CD4-positive, alpha-beta T cell treated with Interferon alpha-2 for 1 hour (primary cell): Measurements from ENCODE around the gene NT5DC2.

Experiments
- DNase-seq, 2 donors: peaks; one replicate each; pipeline ENCODE4 v3.0.0-alpha.2; 2020 to 2022

The NT5DC2 gene

DNA sequence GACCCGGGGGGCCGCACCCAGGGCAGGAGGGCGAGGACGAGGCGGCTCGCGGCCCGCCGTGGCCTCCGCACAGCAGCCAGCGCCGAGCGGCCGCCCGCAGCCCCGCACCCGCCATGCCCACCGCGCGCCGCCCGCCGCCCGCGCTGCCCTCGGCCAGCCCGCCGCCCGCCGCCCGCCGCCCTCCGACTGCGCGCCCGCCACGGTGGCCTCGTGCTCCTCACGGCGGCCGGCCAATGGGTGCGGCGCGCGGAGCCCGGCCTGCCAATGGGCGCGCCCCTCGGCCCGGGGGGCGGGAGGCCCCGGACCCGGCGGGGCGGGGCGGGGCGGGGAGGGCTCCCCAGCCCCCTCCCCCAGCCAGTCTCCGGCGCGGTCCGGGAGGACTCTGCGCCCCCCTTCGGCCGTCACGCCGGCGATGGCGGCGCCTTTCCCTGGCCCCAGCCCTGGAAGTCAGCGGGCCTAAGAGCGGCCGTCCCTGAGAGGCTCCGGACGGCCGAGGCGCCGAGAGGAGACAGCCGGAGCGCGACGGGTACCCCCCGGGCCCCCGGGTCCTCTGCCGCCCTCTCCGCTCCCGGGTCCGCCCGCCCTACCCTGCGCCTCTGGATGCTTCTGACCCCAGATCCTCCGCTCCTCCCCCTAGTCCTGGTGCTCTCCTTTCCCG, at the start of gene NT5DC2:
Gene NT5DC2 (minus strand): TSS at position 235 of the 658 bp plus-strand sequence. CDS start 120 bp downstream, at position 115.
- peak; percentile 67 to 77 for DNase-seq

DNA sequence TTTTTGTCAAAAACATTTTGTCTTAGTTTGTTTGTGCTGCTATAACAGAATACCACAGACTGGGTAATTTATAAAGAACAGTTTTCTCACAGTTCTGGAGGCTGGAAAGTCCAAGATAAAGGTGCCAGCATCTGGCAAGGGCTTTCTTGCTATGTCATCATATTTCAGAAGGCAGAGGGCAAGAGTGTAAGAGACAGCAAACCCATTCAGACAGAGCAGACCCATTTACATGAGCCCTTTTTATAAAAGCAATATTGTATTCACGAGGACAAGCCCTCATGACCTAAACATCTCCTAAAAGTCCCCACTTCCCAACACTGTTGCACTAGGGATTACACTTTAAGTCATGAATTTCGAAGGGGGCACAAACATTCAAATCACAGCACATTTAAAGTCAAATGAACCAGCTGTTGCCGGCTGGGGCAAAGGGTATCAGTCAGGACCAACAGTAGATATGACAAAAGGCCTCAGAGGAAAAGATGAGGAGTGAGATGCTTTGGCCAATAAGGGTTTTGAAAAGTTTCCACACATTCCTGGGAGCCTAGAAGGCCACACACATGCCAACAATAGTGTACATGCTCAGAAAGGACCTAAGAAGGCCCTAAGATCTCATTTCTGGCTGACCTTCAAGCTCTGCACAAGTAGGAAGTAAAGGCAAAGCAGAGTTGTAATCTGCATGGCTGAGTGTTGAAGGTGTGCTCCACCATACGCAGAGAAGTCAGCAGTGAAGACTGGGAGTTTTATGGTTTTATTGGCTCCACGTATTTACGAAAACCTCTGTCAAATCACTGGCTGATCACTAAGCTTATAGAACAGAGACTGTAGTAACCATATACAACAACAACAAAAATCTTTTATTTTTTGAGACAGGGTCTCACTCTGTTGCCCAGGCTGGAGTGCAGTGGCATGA, 40.7 kb upstream of the NT5DC2 start:
- no peak for DNase-seq

GRCh38 chr3:52572221-52572620, 38.6 kb upstream of the NT5DC2 start:
- DNase-seq: no peak

DNA sequence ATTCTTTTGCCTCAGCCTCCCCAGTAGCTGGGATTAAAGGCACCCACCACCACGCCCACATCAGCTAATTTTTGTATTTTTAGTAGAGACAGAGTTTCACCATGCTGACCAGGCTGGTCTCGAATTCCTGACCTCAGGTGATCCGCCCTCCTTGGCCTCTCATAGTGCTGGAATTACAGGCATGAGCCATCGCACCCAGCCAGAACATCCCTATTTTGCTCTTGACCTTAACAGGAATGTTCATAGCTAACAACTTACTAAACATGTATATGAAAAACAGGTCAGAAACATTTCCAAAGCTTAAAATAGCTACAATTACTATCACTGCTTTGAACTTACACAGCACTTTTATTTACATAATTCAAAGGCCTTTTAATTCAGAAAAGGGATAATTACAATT, 36.4 kb upstream of the NT5DC2 start:
- DNase-seq: no peak

DNA sequence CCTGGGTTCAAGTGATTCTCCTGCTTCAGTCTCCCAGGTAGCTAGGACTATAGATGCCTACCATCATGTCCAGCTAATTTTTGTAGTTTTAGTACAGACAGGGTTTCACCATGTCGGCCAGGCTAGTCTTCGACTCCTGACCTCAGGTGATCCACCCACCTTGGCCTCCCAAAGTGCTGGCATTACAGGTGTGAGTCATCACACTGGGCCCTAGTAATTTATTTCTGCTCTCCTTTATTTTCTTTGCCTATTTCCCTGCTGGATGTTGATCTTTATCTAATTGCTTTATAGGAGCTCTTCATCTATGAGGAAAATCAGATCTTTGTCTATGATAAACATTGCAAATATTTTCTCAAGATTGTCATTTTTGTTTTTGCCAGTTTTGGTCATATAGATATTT, 34.4 kb upstream of the NT5DC2 start:
- DNase-seq: no peak

GRCh38 chr3:52563984-52564383, 30.3 kb upstream of the NT5DC2 start:
- no peak for DNase-seq

DNA sequence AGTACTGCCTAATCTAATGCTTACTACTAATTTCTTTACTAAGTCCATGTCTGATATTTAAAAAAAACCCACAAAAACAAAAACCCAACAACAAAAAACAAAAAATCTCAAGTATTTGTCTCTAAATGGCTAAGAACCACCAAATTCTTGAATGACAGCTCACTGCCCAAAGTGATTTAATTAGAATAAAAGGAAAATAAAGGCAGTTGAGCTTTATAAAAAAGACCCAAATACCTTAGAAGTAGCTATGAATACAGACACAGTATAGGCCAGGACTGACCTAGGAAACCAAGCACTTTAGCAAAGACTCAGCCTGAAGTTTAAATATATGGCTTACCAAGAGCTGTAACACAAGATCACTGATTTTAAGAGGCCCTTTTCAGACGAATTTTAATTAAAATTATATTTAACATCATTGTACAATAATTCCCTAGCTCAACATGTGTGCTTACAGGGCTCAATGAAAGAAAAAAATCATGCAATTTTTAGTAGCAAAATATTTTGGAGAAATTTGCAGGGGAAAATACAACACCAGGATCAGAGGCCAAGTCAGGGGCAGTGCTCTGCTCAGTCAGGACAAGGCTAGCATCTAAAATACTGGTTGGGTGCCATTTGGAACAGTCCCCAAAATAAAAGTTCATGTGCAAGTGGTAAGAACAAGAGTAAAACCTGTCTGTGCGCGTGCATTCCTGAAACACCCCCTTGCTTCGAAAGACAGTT, 27.5 kb upstream of the NT5DC2 start:
- DNase-seq: no peak

DNA sequence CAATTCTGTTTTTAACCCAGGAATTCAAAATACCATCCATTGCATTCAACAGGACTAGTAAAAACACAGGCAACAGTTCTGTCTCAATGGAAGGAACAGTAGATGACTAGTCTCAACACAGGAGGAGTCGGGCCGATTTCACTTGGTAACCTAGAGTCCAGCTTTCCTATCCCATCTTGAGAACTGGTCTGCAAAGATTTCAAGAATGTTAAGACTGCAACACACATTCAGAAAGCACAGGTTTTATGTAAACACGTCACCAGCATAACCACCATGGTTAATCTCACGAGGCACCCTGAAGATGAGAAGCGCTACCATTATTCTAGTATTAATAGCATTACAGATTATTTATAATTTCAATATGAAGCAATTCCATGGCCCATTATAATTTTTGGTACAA, 24.8 kb upstream of the NT5DC2 start:
- no peak for DNase-seq

DNA sequence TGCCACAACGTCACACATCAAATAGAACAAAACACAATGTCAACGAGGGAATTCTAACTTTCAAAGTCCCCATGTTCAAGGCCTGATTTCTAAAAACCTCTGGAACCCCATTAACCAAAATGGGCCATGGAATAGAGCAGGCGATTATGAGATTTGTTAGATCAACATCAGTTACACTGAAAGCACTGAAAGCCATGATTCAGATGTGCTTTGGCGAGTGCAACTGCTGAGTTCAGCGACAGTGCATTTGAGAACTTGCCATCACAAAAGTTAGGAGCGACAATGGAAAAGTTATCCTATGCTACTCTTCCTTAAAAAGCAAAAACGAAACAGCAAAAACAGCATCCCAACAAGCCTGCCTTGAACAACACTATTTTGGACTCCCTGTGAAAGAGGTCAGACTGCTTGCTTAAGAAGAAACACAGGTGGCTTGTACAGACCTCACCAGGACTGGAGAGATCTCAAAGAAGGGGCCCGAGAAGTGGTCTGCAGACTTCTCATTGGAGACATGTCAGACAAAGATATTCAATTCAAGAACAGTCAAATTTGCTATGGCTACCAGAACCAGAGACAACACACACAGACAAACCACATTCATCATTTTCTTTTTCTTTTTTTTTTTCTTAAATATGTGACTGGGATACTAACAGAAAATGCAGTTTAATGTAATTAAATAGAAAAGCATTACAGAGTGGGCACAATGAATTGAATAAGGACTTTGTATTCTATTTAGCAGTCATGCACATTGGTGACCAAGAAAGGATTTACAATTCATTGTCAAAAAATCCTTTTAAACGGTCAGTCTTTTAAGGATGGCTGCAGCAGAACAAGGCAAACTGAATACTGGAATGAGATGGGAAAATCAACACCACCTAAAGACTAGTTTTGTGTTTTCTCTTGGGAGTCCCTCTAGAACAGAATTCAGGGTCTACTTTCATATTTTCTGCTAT, 23.6 kb upstream of the NT5DC2 start:
- DNase-seq: no peak

GRCh38 chr3:52555056-52555455, 21.4 kb upstream of the NT5DC2 start:
- DNase-seq: no peak

DNA sequence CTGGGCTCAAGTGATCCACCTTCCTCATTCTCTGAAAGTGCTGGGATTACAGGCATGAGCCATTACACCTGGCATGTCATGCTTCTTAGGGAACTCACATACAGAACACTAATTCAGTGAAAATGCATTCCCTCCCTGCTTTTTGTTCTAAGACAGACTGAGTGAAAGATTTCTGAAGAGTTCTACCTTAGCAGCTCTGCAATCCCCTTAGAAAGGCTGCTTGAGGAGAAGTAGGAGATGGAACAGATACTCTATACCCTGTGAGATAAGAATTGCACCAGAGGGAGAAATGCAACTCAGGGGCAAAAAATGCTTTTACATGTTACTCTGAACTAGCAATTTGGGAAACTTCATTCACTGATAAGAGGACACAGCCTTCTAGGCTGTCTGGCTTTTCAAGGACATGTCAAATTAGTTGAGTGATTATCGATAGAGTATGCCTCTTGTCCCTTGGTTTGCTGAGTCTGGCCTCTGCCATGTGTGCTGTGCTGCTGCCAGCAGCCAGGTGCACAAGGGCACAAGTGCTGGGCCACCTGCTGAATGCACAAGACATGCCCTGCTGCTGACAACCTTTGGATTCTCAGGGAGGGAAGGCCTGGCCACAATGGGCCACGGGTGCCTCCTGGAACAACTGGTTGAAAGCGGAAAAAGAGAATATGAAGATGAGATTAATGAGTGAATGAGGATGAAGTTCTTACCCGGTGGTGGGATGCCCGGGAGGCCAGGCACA, 20.5 kb upstream of the NT5DC2 start:
- DNase-seq: no peak

DNA sequence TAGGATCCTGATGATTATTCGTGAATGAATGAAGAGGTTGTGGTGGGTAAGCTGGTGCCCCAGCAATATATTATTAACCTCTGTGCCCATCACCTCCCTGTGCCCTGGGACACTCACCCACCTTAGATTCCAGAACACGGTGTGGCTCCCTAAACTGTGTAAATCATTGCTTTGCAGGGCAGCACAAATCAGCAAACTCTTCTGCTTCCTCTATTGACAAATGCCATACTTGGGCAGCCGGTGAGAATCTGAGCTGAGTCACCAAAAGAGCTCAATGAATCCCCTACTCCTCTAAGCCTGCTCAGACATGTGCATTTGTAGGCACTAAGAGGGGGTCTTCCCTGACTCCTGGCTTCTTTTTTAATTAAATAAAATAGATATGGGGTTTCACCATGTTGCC, 18.4 kb upstream of the NT5DC2 start:
- DNase-seq: no peak

GRCh38 chr3:52551118-52551517, 17.5 kb upstream of the NT5DC2 start:
- no peak for DNase-seq

DNA sequence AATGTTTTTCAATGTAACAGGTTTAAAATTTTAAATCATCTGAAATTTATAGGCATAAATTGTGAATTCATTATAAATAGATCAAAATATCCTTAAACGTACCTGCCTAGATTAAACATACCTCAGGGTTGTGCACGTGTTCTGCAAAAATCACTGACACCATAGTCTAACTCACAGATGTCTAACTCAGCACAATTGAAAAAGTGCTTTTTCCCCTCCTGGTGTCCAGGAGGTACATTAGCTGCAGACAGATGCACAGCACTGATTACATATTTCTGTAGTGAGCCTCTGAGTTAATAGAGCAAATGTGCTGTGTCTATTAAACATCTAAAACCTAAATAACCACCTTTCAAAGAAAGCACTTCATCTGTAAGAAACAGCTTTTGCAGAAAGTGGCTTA, 13.5 kb upstream of the NT5DC2 start:
- DNase-seq: no peak

DNA sequence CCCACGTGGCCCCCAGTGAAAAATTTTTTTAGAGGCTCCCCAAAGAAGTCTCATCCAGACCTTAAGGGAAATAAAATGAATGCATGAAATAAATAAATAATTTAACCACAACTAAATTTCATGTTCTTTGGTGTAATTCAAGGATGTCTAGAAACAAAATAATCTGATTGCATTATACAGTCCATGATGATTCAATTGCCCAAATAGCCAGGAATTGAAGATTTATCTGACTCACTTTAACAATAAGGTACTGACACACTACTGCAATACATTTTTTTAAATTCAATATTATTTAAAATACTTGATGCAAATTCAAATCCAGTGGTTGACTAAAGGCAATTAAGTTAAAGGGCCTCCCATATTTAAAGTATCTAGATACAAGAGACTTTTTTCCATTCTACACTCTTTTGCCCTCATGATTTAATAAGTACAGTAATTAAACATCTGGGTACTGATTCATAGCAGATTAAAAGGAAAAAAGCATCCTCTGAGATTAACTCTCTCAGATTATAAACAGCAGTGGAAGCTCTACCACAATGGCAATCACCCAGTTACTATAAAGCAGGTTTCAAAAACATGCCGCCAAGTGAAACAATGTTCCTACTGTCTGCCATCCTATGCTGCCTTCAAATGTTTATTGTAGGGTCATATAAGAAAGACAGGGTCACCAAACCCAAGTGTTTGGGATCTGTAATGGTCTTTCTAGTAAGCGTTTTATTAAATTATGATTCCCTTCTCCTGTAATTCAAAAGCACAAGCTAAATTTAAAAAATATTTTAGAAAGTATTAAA, 12.6 kb upstream of the NT5DC2 start:
- DNase-seq: no peak

DNA sequence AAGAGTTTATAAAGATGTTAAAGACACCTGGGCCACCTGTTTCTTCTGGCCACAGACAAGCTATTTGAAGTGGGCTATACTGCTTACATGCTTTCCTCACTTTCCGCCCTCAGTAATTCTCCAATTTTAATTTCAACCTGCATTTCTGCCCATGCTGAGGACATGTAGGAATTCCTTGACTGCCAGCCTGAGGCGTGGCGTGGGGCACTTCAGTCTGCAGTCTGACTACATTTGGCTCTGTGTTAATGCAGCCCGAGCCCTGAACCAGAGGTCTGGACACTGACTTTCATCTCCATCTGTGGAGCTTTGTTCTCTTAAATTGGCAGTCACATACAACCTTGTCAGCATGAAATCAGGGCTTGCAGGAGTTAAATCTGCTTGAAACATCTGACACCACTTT, 11.3 kb upstream of the NT5DC2 start:
- DNase-seq: no peak

DNA sequence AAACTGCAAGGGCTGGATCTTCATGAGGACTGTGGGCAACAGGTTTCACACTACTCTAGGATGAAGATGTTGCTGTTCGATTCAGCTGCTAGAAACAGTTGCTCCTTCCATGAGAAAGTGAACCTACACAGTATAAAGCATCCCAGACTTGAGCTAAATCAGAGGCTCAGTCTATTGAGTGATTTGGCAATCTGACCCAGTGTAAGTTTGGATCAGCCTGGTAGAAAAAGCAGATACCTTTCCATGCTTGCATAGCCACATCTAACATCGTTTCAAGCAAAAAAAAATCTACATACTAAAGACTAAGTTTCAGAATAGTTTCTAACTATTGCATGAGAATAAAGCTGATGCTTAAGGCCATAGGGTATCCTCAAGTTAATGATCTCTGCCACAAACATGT, 7.4 kb upstream of the NT5DC2 start:
- no peak for DNase-seq

- DNase-seq: no peak
These were observed 5.5 kb upstream of the NT5DC2 start for GRCh38 chr3:52539010-52539653.

- no peak for DNase-seq
These were observed 4.2 kb upstream of the NT5DC2 start for GRCh38 chr3:52537726-52538421.

GRCh38 chr3:52537165-52537620, 3.5 kb upstream of the NT5DC2 start:
- no peak for DNase-seq
